Melanocyte of skin (primary cell): Measurements from ENCODE around the gene MIER2. TPM values are rescaled to one million over a fixed set of nuclear protein-coding genes. Genes with fewer than 3 reads are reported as not detected.

ENCODE experiments used
- total RNA-seq, 2 donors: library from RNA; depleted of rRNA; stranded (reverse); fragments of >200 nt; gene quantifications; 2 replicates each; pipeline ENCODE4 v1.2.3, GENCODE V29; 2012

Gene MIER2
- total RNA-seq = 1 to 10 TPM; 7.2 to 8.0 TPM

GRCh38 chr19:344625-345319 is at the start of gene MIER2:
Gene MIER2, minus strand, starts transcription at chr19:344796. Its CDS starts 14 bp downstream, at chr19:344782.

GRCh38 chr19:291006-291521 is 53.5 kb downstream of the MIER2 start, which contains the start of gene PLPP2:
Gene PLPP2, minus strand, starts transcription at chr19:291403. Its CDS starts 67 bp downstream, at chr19:291336.

Other genes with a start within 250 kb of the MIER2 start
- not detected for gene OR4F17, start 237.7 kb downstream of the MIER2 start, total RNA-seq
- gene PLPP2, start 53.4 kb downstream of the MIER2 start, total RNA-seq = 1 to 10 TPM; 1.4 to 4.7 TPM
- not detected for gene C2CD4C, start 64.4 kb upstream of the MIER2 start, total RNA-seq
- gene SHC2, start 116.2 kb upstream of the MIER2 start, total RNA-seq = 1 to 10 TPM in 1 of 2 donors, not detected in 1; 1.0 TPM
- under 1 TPM; under 0.01 to 0.33 TPM for gene MADCAM1, start 151.7 kb upstream of the MIER2 start, total RNA-seq
- gene TPGS1, start 162.7 kb upstream of the MIER2 start, total RNA-seq = 10 to 100 TPM; 31.0 to 31.7 TPM
- 10 to 100 TPM; 34.4 to 60.3 TPM for gene CDC34, start 187.0 kb upstream of the MIER2 start, total RNA-seq
- gene GZMM, start 199.3 kb upstream of the MIER2 start, total RNA-seq = not detected
- 100 to 1,000 TPM; 294 to 345 TPM for gene BSG, start 227.8 kb upstream of the MIER2 start, total RNA-seq
- gene HCN2, start 245.1 kb upstream of the MIER2 start, total RNA-seq = under 1 TPM; 0.67 to 0.69 TPM